Hematopoietic multipotent progenitor cell (in vitro differentiated cells): ENCODE data around the gene PFKFB2. TPM values are rescaled to one million over a fixed set of nuclear protein-coding genes. Genes with fewer than 3 reads are reported as not detected.
A peak's percentile ranks its signal among the peaks of the same experiment; 100 is the strongest.

Experiments
- DNase-seq, 3 donors: peaks; one replicate each; pipeline ENCODE4 v3.0.0-alpha.2; 2011 to 2015; ENCODE audit warnings: low read depth in 2 of 3, low spot score in 2 of 3
- total RNA-seq: library from RNA; depleted of rRNA; stranded (reverse); fragments of >200 nt; gene quantifications from one replicate; pipeline ENCODE4 v1.2.3, GENCODE V29; 2012

PFKFB2 gene
- total RNA-seq, 1 donor, result 9.4 TPM

GRCh38 chr1:207084232-207084631 is 31.2 kb downstream of the PFKFB2 start:
- DNase-seq, result no peak

GRCh38 chr1:207084701-207085180 is 31.7 kb downstream of the PFKFB2 start:
- DNase-seq, result peak in 2 of 3 donors; percentile 68 to 83

- no peak for DNase-seq
Observed at GRCh38 chr1:207085887-207086286, 32.8 kb downstream of the PFKFB2 start.

- DNase-seq, result no peak
Observed at GRCh38 chr1:207088161-207088560, 35.1 kb downstream of the PFKFB2 start.

- DNase-seq, result peak in 1 of 3 donors; percentile 17
Observed at GRCh38 chr1:207088701-207089626, 35.9 kb downstream of the PFKFB2 start, which contains the start of gene C4BPB. C4BPB (plus strand) TSS chr1:207088860; CDS start chr1:207089532, 672 bp downstream.

GRCh38 chr1:207089627-207090355 is 36.7 kb downstream of the PFKFB2 start:
- no peak for DNase-seq

GRCh38 chr1:207091200-207091908 is 38.3 kb downstream of the PFKFB2 start:
- DNase-seq, result no peak

- no peak for DNase-seq
Observed at GRCh38 chr1:207093944-207094343, 40.9 kb downstream of the PFKFB2 start.

GRCh38 chr1:207097871-207098324 is 44.8 kb downstream of the PFKFB2 start:
- no peak for DNase-seq

GRCh38 chr1:207101720-207102119 is 48.6 kb downstream of the PFKFB2 start:
- no peak for DNase-seq

GRCh38 chr1:207102146-207102545 is 49.1 kb downstream of the PFKFB2 start:
- no peak for DNase-seq

- DNase-seq, result no peak
Observed at GRCh38 chr1:207102659-207103058, 49.6 kb downstream of the PFKFB2 start.

- DNase-seq, result no peak
Observed at GRCh38 chr1:207103892-207104373, 50.9 kb downstream of the PFKFB2 start, which contains the start of gene C4BPA. C4BPA (plus strand) TSS chr1:207104233; CDS start chr1:207113026, 8,793 bp downstream.

GRCh38 chr1:207109004-207109403 is 55.9 kb downstream of the PFKFB2 start:
- DNase-seq, result no peak

- DNase-seq, result no peak
Observed at GRCh38 chr1:207112616-207113296, 59.7 kb downstream of the PFKFB2 start.

- DNase-seq, result no peak
Observed at GRCh38 chr1:207115269-207115668, 62.2 kb downstream of the PFKFB2 start.

- DNase-seq, result no peak
Observed at GRCh38 chr1:207124389-207124788, 71.3 kb downstream of the PFKFB2 start.

- DNase-seq, result no peak
Observed at GRCh38 chr1:207128336-207128921, 75.4 kb downstream of the PFKFB2 start.

- no peak for DNase-seq
Observed at GRCh38 chr1:207129053-207129452, 76.0 kb downstream of the PFKFB2 start.
